GM15510 (cell line): ENCODE data around the gene MED31.

ENCODE experiments used
- POLR2A ChIP-seq: IDR thresholded peaks from 3 replicates; pipeline ENCODE4 v1.6.1; 2011; ENCODE audit warnings: borderline replicate concordance; ENCODE audit not compliant: insufficient read length; ENCODE audit errors: extremely low read depth

The MED31 gene

GRCh38 chr17:6639586-6640535 is 11.5 kb downstream of the MED31 start:
- TF ChIP-seq POLR2A = no peak

- no peak for TF ChIP-seq POLR2A
Observed at GRCh38 chr17:6639014-6639585, 12.3 kb downstream of the MED31 start.

- TF ChIP-seq POLR2A = no peak
Observed at GRCh38 chr17:6638046-6638908, 13.1 kb downstream of the MED31 start.

DNA sequence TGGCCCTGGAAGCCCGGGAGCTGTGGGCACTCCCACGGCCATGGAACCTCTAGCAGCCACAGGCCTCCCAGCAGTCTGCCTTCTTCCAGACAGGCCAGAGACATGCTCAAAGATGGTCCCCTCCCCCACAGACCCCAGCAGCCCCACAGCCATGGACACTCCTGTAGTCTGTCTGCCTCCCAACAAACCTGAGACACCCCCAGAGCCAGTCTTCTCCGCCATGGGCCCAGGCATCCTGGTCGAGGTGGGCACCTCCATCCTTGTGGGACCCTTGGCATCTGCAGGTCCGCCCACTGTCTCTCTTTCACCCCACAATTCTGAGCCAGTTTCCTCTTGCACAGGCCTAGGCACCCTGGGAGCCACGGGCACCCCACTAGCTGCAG is 14.0 kb downstream of the MED31 start:
- no peak for TF ChIP-seq POLR2A

- no peak for TF ChIP-seq POLR2A
Observed at GRCh38 chr17:6636616-6637457, 14.6 kb downstream of the MED31 start.

- no peak for TF ChIP-seq POLR2A
Observed at GRCh38 chr17:6636105-6636504, 15.3 kb downstream of the MED31 start.

DNA sequence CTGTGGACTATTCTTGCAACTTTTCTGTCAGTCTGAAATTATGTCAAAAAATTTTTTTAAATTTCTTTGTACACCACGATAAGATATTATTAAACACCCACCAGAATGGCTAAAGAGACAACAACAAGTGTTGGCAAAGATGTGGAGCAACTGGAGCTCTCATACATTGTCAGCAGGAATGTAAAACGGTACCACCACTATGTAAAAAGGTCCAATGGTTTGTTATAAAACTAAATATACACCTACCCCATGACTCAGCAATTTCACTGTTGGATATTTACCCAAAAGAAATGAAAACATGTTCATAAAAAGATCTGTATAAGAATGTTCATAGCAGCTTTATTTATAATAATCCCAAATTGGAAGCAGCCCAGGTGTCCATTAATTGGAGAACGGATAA is 18.1 kb downstream of the MED31 start:
- TF ChIP-seq POLR2A = no peak

GRCh38 chr17:6632530-6632929 is 18.9 kb downstream of the MED31 start:
- no peak for TF ChIP-seq POLR2A

DNA sequence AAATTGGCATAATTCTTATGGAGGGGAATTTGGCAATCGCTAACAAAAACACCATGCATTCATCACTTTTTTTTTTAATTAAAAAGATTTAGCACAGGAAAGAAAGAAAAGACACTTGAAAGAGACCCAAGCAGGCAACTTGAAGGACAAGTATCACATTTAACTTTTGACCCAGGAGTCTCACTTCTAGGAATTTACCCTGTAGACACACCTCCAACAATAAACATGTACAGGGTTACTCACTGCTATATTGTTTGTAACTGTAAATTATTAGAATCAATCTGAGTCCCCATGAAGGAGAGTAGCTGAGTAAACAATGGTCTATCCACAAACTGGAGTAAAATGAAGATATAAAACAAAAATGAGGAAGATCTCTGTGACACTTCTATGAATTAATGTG is 21.0 kb downstream of the MED31 start:
- no peak for TF ChIP-seq POLR2A

GRCh38 chr17:6627019-6627418 is 24.4 kb downstream of the MED31 start:
- no peak for TF ChIP-seq POLR2A

DNA sequence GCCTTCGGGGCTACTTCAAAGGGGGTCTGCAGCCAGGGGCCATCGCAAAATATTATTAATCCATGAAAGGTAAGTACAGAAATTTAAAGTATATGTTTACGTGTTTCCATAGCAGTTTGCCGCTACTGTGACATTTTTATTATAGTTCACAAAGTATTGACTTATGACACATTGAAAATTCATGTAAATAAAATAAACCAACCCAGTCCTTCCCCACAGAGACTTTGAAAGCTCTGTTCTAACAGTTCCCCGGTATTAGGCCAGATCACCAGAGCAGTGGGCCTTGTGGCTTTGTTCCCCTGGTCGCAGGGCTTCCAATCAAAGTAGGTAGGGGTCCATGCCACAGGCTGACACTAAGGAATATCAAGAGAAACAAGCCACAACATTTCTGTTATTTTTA is 24.8 kb downstream of the MED31 start:
- TF ChIP-seq POLR2A = no peak

- TF ChIP-seq POLR2A = no peak
Observed at GRCh38 chr17:6623941-6624340, 27.5 kb downstream of the MED31 start.

- TF ChIP-seq POLR2A = no peak
Observed at GRCh38 chr17:6611231-6611630, 40.2 kb downstream of the MED31 start.

GRCh38 chr17:6610011-6610410 is 41.4 kb downstream of the MED31 start:
- no peak for TF ChIP-seq POLR2A
